Middle frontal gyrus (tissue), 1 donor: ENCODE measurements around the gene CNTNAP2.

Source experiments
- DNase-seq: peaks from one replicate; pipeline ENCODE4 v3.0.0-alpha.2; 2015; ENCODE audit warnings: low spot score; ENCODE audit errors: extremely low spot score

The CNTNAP2 gene

GRCh38 chr7:147197006-147197405, 1080.4 kb downstream of the CNTNAP2 start:
- DNase-seq: no peak

- no peak for DNase-seq
Measured at GRCh38 chr7:147199868-147200267, 1083.3 kb downstream of the CNTNAP2 start.

GRCh38 chr7:147207988-147208387, 1091.4 kb downstream of the CNTNAP2 start:
- DNase-seq: no peak

GRCh38 chr7:147231275-147231674, 1114.7 kb downstream of the CNTNAP2 start:
- no peak for DNase-seq

DNA sequence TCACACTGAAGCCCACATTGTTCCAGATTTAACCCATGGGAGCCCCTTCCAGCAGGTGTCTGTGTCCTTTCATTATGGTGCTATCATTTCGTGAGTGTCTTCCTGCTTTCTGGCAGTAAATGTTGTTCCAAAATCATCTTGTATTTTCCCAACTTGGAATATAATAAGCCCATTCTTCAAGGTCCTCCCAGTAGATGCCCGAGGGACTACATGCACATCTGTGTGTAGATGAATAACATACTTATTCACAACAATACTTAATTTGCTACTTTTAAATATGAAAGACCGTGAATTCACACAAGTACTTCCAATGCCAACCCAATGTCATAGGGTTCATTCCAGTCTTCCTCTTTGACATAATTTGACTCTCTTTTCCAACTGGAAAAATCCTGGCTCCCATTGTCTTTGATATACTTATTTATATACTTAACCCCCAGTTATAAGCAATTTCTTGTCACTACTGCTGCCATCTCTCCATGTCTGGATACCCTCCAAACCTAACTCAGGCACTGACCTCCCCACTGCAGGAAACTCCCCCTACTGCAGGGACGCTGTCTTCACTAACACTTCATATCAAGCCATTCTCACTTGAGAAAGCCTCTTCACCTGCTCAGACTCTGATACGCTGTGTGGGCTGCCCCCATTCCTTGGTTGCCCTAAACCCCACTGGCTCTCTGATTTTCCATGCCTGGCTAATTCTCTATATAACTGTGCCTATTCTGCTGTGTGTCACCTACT, 1119.2 kb downstream of the CNTNAP2 start:
- no peak for DNase-seq

DNA sequence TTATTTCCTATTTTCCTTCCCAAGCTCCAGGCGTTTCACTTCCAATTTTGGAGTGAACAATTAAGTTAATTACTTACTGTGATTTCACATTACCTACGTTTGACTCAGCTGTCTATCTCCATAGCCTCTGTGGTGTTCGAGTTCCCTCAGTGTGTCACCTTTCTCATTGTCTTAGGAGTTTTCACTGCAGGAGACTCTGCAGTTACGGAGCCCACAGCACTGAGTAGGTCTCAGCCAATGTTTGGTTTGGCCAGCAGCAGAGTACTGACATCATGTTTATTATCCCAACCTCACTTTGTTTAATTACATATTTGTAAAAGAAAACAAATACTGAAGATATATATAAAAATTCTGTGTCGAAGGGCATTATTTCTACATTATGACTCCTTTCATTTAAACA, 1123.9 kb downstream of the CNTNAP2 start:
- DNase-seq: no peak

- DNase-seq: no peak
Measured at GRCh38 chr7:147245274-147245673, 1128.7 kb downstream of the CNTNAP2 start.

- DNase-seq: no peak
Measured at GRCh38 chr7:147249956-147250355, 1133.4 kb downstream of the CNTNAP2 start.

GRCh38 chr7:147251751-147252325, 1135.2 kb downstream of the CNTNAP2 start:
- no peak for DNase-seq

DNA sequence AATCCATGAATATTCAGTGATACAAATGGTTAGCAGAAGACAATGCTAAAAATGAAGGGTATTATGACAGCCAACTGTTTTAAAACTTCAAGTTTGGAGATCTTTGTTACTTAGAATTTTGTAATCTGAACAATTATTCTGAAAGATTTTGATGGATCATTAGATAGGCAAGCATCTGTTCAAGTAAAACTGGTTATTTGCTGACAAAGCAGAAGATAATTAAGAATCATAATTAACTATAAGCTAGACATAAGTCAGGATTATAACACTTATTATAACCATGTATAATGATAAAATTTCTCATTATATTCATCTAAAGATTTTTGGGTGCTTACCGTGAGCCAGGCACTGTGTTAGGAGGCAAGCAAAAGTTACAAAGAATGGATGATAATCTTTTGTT, 1145.1 kb downstream of the CNTNAP2 start:
- no peak for DNase-seq

DNA sequence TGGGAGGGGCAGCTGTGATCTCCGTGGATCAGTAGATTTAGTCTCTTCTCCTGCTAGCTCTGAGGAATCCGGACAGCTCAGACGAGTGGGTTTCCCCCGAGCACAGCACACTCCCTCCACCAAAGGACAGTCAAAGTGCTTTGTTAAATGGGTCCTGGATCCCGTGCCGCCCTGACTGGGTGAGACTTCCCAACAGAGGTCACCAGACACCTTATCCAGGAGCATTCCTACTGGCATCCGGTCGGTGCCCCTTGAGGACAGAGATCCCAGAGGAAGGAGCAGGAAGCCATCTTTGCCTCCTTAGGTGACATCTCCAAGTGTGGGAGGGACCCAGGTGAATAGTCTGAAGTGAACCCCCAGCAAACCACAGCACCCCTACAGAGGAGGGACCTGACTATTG, 1148.9 kb downstream of the CNTNAP2 start:
- no peak for DNase-seq

DNA sequence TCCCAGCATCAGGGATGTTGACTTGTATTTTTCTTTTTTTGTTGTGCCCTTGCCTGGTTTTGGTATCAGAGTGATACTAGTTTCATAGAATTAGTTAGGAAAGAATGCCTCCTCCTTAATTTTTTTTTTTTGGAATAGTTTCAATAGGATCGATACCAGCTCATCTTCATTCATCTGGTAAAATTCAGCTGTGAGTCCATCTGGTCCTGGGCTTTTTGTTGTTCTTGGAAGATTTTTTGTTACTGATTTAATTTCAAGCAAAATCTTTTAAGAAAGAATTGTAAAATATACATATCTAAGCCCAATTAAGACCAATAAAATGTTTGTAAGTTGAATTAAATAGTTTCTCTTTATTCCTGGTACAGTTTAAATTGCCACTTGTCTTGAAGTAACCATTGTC, 1159.5 kb downstream of the CNTNAP2 start:
- no peak for DNase-seq

GRCh38 chr7:147276783-147277370, 1160.3 kb downstream of the CNTNAP2 start:
- DNase-seq: no peak

- no peak for DNase-seq
Measured at GRCh38 chr7:147279514-147279913, 1162.9 kb downstream of the CNTNAP2 start.

GRCh38 chr7:147279964-147280374, 1163.4 kb downstream of the CNTNAP2 start:
- peak; percentile 53 for DNase-seq

- no peak for DNase-seq
Measured at GRCh38 chr7:147282204-147282603, 1165.6 kb downstream of the CNTNAP2 start.

DNA sequence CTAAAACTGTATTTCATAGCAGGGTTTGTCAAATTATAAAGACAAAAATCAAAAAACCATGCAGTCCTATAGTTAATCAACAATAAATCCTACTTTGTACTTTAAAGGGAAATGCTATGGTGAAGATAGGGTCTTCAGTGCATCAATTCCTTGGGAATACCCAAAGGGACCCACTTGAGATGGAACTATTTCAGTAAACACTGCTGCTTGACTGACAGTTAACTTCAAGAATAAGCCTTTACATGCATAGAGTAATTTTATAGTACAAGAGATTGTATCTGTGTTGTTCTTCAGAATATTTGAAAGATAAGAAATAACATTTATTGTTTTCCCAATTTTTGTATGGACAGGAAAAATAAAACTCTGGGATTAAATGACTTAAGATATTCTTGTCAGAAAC, 1179.6 kb downstream of the CNTNAP2 start:
- DNase-seq: no peak

GRCh38 chr7:147296986-147297385, 1180.4 kb downstream of the CNTNAP2 start:
- DNase-seq: no peak

DNA sequence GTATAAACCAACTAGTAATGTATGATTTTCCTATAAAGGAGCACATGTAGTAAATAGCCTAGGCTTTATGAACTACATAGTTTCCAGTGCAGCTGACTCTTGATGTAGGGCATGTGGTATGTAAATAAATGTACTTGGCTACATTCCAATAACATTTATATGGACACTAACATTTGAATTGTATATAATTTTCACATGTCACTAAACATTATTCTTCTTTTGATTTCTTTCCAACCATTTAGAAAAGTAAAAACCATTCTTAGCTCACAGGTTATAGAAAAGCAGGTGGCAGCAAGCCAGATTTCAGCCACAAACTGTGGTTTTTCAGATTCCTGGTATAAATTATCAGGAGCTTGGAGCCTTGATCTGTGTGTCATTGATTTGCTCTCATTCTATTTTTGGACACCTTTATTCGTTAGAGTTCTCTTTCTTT, 1182.0 kb downstream of the CNTNAP2 start:
- no peak for DNase-seq

DNA sequence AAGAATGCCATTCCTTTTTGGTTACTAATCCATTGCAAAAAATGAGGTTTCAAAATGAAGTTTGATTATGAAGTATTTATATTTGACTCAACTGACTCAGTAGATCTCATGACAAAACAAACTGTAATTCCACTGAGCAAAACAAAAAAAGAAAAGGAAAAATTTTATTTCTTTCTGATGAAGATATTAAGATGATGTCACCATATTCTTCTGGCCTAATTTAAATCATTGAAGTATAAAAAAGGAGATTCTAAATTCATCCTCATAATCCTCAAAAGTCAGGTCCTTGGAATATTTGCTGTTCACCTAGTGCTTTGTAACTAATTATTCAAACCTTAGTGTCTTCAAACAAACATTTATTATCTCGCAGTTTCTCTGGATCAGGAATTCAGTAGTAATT, 1183.7 kb downstream of the CNTNAP2 start:
- no peak for DNase-seq

DNA sequence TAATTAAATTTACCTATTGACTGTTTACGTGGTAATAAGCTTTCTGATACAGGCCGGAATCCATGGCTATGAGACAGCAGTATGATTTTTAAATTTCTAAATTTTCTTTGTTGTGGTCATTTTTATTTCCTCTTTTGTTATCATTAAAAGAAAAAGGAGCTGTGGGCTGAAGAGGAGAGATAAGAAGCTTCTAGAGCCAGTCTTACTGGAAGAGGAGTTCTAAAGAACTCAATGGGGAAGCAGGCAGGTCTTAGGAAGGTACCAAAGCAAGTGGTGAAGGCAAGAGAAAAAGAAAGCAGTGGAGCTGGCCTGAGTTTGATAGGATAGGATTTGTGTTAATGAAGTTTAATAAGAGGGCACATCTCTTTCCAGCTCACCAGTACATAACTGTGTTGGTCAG, 1187.8 kb downstream of the CNTNAP2 start:
- no peak for DNase-seq

DNA sequence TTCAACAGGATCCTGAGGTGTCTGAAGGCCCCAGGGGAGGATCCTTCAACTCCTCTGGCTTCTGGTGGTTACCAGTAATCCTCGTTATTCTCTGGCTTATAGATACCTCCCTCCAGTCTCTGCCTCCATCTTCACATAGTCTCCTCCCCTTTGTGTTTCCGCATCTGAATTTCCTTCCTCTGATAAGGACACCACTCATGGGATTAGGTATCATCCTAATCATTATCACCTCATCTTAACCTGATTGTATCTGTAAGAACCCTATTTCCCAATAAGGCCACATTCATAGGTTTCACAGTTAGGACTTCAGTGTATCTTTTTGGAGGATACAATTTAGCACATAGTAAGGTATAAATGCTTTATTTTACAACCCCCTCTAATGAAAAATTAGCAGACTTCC, 1189.2 kb downstream of the CNTNAP2 start:
- DNase-seq: no peak

DNA sequence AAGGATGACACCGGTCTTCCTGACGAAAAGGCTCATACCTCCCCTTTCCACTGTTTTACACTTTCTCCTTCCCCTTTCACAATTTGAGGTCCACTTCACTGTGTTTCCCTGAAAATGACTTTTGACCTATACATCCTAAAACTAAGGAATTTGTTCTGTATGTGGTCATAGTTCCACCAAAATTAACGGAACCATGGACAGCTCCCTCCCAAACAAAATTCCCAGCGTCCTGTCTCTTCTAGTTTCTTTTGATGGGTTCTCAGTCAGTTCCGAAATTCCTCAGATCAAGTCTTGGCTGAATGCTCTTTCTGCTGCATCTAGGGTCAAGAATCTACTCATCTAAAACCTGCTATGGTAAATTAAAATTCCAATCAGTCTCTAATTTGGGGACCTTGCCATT, 1191.9 kb downstream of the CNTNAP2 start:
- DNase-seq: no peak
